Ovary (tissue), 3 donors: ENCODE data around the gene AANAT.

Source experiments
- CTCF ChIP-seq, 3 donors: fragments of 450-650 bp in 2 of 3; fragments of 200-600 bp in 1 of 3; IDR thresholded peaks; one replicate each; pipeline versions ENCODE4 v1.5.1 to v1.8.0; 2016 to 2022; ENCODE audit warnings: antibody characterized with exemption in 3 of 3, mild to moderate bottlenecking in 1 of 3
- EP300 ChIP-seq: sonication (generic); formaldehyde crosslinking; IDR thresholded peaks from one replicate; pipeline ENCODE4 v1.6.1; 2017; ENCODE audit warnings: antibody characterized with exemption
- donor health status: DM: no; HTN: no; CAD: no.

- no peak for TF ChIP-seq CTCF (IDR thresholded peaks at IDR 0.05)
- TF ChIP-seq EP300, result no peak
Observed at GRCh38 chr17:76493505-76494167, 26.2 kb downstream of the AANAT start.
